ENCODE data around the gene ASPRV1. TPM values are rescaled to one million over a fixed set of nuclear protein-coding genes. Genes with fewer than 3 reads are reported as not detected.

Gene ASPRV1
- total RNA-seq, 2 experiments from 2014 or later: 0.42 to 0.61 TPM

GRCh38 chr2:69926849-69927515, 34.4 kb downstream of the ASPRV1 start:
- ChIA-PET CTCF (interaction anchor here (0.6 kb wide), 1 partner anchor 133 kb away, joined by 4 read pairs; no protein-coding TSS in a partner anchor), POLR2A (no interaction called here)

DNA sequence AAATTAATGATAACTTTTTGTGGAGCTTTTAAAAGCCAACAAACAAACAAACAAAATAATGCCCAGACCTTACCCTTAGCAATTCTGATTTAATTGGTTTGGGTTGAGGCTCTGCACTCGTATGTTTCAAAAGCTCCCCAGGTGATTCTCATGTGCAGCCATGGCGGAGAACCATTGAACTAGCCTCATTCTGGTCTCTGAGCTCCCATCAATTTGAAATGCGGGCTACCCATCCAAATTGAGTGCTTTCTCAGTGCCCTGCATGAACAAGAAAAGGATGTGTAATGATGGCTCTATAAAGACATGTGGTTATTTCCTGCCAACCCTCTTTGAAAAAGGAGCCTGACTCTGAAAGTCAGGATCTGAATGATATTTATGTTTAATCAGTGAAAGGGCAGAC, 38.3 kb downstream of the ASPRV1 start:
- ChIA-PET POLR2A (interaction anchor here (1.0 kb wide), 1 partner anchor 9 kb away, joined by 3 read pairs; the partner anchor contains the start of gene MXD1), CTCF (interaction anchor here (1.0 to 2.0 kb wide), 2 partner anchors 9 to 11 kb away, joined by 4 to 7 read pairs; no protein-coding TSS in a partner anchor)

DNA sequence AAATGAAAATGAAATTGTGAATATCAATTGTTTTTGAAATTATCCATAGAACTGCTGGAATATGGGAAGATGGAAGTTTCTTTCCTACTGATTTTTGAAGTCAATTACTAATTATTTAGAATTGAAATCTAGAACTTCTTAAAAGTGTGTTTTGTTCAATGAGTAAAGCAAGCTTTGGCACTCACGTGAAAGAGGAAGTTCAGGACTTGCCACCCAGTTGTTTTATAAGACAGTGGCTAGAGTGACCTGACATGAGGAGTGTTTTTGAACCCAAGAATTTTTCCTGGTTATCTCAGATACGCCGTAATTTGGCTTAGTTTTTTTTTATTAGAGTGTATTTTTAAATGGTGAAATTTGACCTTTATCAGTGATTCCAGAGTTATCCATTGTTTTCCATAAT, 43.0 kb downstream of the ASPRV1 start:
- ChIA-PET POLR2A (no interaction called here), CTCF (no interaction called here)

DNA sequence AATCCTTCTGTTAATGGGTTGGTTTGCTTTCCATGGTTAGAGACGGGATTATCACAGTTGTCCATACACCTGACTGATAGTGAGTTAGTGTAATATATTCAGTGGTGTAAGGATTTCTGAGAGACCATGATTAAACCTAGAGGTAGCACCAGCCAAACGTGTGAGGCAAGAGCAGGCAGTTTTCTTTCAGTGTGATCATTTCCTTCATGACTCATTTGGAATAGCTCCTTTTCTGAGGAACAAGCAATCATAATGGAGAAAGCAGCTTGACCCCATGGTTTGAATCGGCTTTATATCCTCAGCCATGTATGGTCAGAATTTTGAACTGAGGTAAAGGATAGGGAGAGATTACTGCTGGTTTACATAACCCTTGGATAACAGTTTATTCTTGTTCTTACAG, 43.6 kb downstream of the ASPRV1 start:
- ChIA-PET CTCF (no interaction called here), POLR2A (interaction anchor here (0.5 kb wide), 1 partner anchor 340 kb away, joined by 4 read pairs; the partner anchor contains the start of gene PCYOX1)

GRCh38 chr2:69916106-69916505, 45.3 kb downstream of the ASPRV1 start:
- POLR2A ChIA-PET: interaction anchor here (0.6 to 3.2 kb wide), 6 partner anchors 15 to 341 kb away, joined by 3 to 32 read pairs (median 5); no protein-coding TSS in a partner anchor
- CTCF ChIA-PET: interaction anchor here (0.5 to 5.2 kb wide), 2 partner anchors 170 to 386 kb away, joined by 3 to 38 read pairs; partner anchors contain the start of genes FAM136A and PCBP1

DNA sequence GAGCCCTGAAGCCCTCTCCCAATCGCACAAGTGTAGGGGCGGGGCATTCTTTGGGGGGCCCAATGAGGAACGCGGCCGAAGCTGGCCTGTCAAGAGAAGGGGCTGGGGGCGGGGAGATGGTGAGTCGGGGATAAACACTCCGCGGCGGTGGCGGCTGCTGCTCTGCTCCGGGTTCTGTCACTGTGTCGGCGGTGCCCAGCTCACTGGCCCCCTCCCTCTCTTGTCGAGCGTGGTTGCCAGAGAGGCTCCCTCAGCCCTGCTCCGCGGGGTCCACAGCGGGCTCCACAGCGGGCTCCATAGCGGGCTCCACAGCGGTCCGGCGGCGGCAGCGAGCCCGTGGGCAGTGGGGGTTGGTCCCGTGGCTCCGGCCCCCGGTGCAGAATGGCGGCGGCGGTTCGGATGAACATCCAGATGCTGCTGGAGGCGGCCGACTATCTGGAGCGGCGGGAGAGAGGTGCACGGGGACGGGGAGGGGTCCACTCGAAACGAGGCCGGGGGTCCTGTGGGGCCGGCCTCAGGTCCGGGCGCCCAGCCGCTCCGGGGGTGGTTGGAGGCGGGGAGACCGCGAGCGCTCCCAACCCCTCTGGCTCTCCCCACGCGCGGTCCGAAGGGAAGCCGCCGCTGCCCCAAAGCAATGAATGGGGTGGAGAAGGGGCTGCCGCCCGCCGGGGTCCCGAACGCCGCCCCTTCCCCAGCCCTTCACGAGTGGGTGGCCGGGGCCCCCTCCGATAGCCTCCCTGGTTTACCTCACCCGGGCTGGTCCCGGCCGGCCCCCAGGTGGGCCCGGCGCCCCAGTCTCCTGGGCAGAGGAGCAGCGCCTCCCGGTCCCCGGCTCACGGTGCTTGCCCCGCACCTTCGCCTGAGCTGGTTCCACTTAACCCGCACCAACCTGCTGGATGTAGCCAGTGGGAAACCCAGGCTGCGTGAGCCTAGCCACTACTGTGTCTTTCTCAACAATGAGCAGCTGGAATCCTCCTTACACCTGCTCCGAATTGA, 46.2 kb downstream of the ASPRV1 start, which contains the start of gene MXD1:
Gene MXD1, plus strand, starts transcription at position 160 of the 996 bp plus-strand sequence. Its CDS starts 222 bp downstream, at position 382.
- ChIA-PET POLR2A (interaction anchor here (0.6 to 3.2 kb wide), 26 partner anchors 8 to 379 kb away, joined by 3 to 32 read pairs (median 4); partner anchors contain the start of genes C2orf42, PCBP1, PCYOX1 and SNRPG), CTCF (interaction anchor here (0.8 to 5.2 kb wide), 12 partner anchors 18 to 276 kb away, joined by 3 to 38 read pairs (median 6); partner anchors contain the start of genes C2orf42 and PCBP1)

GRCh38 chr2:69914164-69914949, 47.1 kb downstream of the ASPRV1 start:
- ChIA-PET POLR2A (interaction anchor here (0.6 to 3.2 kb wide), 23 partner anchors 9 to 379 kb away, joined by 3 to 32 read pairs (median 5); partner anchors contain the start of genes C2orf42, PCBP1, PCYOX1 and SNRPG), CTCF (interaction anchor here (0.6 to 5.2 kb wide), 15 partner anchors 19 to 350 kb away, joined by 3 to 38 read pairs (median 5); partner anchors contain the start of genes C2orf42, PCBP1 and PCYOX1)

- ChIA-PET POLR2A (interaction anchor here (1.0 kb wide), 1 partner anchor 382 kb away, joined by 3 read pairs; the partner anchor contains the start of gene SNRPG), CTCF (interaction anchor here (0.7 to 5.2 kb wide), 7 partner anchors 10 to 179 kb away, joined by 3 to 38 read pairs (median 5); partner anchors contain the start of gene PCBP1)
Measured at GRCh38 chr2:69911985-69912563, 49.4 kb downstream of the ASPRV1 start.

Other genes starting within 250 kb of the ASPRV1 start
- gene ANXA4, start 219.5 kb downstream of the ASPRV1 start, total RNA-seq: 10 to 100 TPM; 27.6 to 28.0 TPM
- 10 to 100 TPM; 16.3 to 17.3 TPM for gene GMCL1, start 132.0 kb downstream of the ASPRV1 start, total RNA-seq
- 10 to 100 TPM; 54.9 to 60.7 TPM for gene SNRNP27, start 67.7 kb downstream of the ASPRV1 start, total RNA-seq
- gene MXD1, start 46.5 kb downstream of the ASPRV1 start, total RNA-seq: 1 to 10 TPM; 5.7 to 6.4 TPM
- gene PCBP1, start 125.8 kb upstream of the ASPRV1 start, total RNA-seq: 100 to 1,000 TPM; 424 to 429 TPM
- gene C2orf42, start 229.4 kb upstream of the ASPRV1 start, total RNA-seq: 10 to 100 TPM; 20.4 to 22.9 TPM

All from activated CD8-positive, alpha-beta memory T cell treated with anti-CD3 and anti-CD28 coated beads for 36 hours (primary cell).